HG02840 (cell line): ENCODE data around the gene SLC46A3.
"Not testable (repeated sequence)": the region's sequence is repeated elsewhere in the genome, so short reads cannot be mapped to it uniquely, and the experiment has no call there.

Experiments used
- ATAC-seq: cut with Tn5 transposase; IDR thresholded peaks from one replicate; pipeline ENCODE4 v1.9.1; 2021; ENCODE audit warnings: mild to moderate bottlenecking, moderate library complexity, moderate number of reproducible peaks; ENCODE audit not compliant: unreplicated experiment, low FRiP score

Gene SLC46A3

GRCh38 chr13:28735481-28736029 lies 16.8 kb upstream of the SLC46A3 start:
- ATAC-seq = no peak

DNA sequence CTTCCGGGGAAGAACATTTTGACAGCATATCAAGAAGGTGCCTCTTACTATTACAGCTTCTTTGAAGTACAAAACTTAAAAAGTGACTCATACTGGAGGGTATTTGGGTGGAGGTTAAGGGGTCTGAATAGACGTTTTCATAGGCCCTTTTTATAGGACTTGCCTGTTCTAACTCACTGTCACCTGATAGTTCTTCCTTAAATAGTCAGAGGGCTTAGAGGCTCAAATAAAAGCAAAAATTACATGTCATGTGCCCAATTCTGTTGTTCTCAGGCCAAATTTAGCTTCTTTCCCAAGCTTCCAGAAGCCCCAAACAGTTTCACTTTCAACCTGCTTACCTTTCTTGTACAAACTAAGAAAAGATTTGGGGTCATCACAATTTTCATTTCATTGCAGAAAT lies 16.1 kb upstream of the SLC46A3 start:
- no peak for ATAC-seq

- no peak for ATAC-seq
Measured at GRCh38 chr13:28730762-28731161, 12.0 kb upstream of the SLC46A3 start.

GRCh38 chr13:28729541-28729940 lies 10.8 kb upstream of the SLC46A3 start:
- ATAC-seq = no peak

GRCh38 chr13:28728642-28729041 lies 9.9 kb upstream of the SLC46A3 start:
- no peak for ATAC-seq

DNA sequence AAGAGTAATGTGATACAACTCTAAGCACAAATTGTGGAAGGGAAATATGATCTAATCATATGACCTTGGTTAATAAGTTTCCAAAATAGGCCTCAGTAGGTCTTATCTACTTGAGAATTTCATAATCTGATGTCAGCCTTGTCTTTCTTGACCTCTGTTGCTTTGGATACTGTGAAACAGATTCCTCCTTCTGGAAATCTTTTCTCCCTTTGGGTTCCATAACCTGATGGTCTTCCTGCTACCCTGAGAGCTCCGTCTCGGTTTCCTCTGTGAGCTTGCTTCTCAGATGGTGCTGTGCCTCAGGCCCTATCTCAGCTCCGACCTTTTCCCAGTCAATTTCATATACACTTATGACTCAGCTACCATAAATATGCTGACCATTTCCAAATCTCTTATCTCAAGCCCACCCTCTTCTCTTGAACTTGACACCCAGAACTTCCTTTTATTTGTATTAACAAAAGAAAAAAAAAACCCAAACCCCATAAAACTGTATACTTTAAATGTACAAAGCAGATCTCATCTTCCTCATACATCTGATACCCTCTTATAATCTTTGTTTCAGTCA lies 6.4 kb upstream of the SLC46A3 start:
- ATAC-seq = no peak

GRCh38 chr13:28723806-28724205 lies 5.0 kb upstream of the SLC46A3 start:
- no peak for ATAC-seq

- ATAC-seq = no peak
Measured at GRCh38 chr13:28719227-28720055, 671 bp upstream of the SLC46A3 start.

DNA sequence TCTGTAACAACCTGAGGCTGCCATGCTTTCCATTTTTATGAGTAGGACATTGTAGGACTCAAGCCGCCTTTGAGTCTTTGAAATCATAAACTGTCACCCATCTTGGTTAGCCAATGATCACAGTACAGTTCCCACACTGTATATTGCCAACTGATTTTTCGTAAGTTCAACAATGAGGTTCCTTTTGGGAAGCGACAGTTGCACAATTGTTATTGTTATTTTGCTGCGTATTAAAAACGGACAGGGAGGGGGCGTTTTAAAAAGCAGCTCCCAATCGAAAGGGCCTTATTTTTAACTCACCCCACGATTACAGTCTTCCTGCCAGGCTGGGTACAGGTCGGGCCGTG lies 601 bp downstream of the SLC46A3 start:
- ATAC-seq = no peak

GRCh38 chr13:28717170-28717569 lies 1.6 kb downstream of the SLC46A3 start:
- ATAC-seq = no peak

DNA sequence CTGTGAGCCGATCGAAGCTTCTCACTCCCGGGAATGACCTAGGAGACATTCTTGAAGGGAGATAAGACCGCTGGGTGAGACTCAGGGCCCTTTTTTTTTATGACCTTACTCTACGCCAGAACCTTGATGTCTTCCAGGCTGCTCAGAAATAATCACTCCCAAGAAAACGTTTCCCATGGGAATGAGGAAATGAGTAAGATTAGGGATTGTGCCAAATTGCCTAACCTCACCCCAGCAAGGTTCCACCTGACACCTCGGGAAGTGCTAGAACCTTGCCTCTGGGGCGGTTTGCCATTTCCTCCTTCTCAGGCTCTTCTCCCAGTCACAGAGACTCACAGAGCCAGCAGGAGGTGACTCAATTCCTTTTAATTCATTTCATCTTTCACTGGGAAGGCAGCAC lies 2.3 kb downstream of the SLC46A3 start:
- no peak for ATAC-seq

DNA sequence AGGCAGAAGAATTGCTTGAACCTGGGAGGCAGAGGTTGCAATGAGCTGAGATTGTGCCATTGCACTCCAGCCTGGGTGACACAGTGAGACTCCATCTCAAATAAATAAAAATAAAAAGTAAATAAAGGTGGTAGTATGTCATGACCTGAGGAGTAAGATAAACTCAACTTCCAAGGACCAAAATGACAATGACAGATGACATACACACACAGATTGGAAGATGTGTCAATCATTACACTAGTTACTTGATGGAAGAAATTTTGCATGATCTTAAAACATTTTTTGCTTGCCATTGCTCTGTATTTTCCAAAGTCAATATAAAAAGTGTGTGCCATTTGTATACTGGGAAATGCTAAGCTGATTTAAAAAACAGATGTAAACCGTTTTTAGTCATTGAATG lies 4.1 kb downstream of the SLC46A3 start:
- no peak for ATAC-seq

DNA sequence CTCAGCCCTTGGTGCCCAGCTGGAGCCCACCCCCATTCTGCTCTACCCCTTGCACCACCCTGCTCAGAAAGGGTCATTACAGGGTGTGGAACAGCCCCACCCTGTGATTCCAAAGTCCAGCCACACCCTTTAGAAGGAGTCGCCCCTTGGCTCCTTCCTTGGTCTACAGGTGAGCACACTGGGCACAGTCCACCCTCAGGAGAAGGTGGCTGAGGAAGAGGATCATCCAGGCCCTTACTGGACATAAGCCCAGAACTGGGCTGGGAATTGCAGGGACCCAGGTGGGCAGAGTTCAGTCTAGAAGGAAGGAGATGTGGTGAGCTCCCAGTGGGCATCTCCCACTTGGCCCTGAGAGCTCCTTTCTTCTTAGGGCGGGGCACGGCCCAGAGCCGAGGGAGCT lies 8.6 kb downstream of the SLC46A3 start:
- ATAC-seq = no peak

- peak; percentile 98 for ATAC-seq
Measured at GRCh38 chr13:28707629-28708427, 10.9 kb downstream of the SLC46A3 start.

DNA sequence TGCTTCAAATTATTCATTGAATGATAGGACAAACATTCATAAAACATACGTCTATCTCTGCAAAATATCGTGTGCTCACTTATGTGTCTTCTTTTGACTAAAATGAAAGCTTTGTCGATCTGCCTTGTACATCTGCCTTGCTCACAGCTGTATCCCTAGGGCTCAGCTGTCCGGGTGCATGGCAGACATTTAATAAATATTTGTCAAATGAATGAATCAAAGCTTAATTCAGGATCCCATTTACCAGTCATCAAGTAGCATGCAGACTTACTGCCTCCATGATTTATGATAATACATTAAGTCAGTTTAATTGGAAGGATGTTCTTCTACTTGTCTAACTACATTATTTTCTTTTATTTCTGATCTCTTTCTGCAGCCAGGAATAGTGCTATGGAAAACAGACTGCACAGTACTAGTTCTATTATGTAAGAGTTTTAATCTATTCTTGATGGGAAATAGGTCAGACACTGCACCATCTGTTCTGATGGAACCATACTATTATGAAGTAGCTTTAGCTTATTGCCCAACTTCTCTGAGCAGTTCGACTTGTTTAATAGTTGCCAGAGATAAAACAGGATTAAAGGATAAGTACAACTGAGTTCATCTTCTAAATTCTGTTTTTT lies 13.2 kb downstream of the SLC46A3 start:
- ATAC-seq = no peak

- ATAC-seq = no peak
Measured at GRCh38 chr13:28704919-28705318, 13.9 kb downstream of the SLC46A3 start.

DNA sequence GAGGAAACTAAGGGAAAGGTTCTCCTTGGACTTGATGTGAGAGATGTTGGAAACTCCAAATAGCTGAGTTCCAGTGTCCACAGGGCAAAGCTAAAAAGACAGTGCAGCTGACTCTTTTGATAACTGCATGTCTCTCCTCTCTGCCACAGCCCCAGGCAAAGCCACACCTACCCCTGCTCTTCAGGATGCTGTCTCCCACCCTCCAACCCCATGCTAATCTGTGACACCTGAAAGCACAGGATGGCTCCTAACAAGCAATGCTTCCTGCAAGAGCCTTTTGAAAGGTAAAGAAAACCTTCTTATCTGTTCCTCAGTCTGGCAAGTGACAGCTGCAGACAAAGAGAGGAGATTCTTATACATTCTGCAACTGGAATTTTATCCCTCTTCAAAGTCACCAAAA lies 14.5 kb downstream of the SLC46A3 start:
- ATAC-seq = no peak

GRCh38 chr13:28699246-28699645 lies 19.5 kb downstream of the SLC46A3 start:
- ATAC-seq = no peak

DNA sequence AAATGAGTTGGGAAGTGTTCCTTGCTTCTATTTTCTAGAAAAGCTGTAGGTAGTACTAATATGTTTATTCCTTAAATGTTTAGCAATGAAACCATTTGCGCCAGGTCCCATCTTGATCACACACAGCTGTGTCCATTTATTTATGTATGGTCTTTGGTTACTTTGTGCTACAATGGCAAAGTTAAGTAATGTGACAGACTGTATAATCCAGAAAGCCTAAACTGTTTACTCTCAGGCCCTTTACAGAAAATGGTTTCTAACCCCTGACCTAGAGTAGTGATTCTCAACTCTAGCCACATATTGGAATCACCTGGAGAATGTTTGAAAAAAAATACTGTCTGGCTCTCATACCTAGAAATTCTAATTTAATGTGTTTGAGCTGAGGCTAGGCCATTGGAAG lies 21.3 kb downstream of the SLC46A3 start:
- no peak for ATAC-seq

GRCh38 chr13:28693605-28694491 lies 24.9 kb downstream of the SLC46A3 start:
- not testable (repeated sequence) for ATAC-seq
